Measurements from ENCODE around the gene RNF133. TPM values are rescaled to one million over a fixed set of nuclear protein-coding genes. Genes with fewer than 3 reads are reported as not detected.

Gene RNF133
- total and polyA plus RNA-seq, 4 donors: 0.46 to 1.7 (median 1.0) TPM; not detected in 1

GRCh38 chr7:122724366-122724765, 25.4 kb upstream of the RNF133 start:
- DNase-seq (no peak), ATAC-seq (ENCODE audit: low FRiP score) (no peak)
- Histone ChIP-seq H3K27me3 (ENCODE audit: control insufficient read depth in 1 of 2, insufficient read depth in 2 of 2, low read length in 1 of 2) (peaks cover 0 to 2% of the 10 kb centered on the region in 2 donors), H3K36me3 (ENCODE audit: control insufficient read depth in 1 of 2, insufficient read depth in 2 of 2, low read length in 1 of 2) (no peaks in the 10 kb centered on the region), H3K9me3 (ENCODE audit: control insufficient read depth, low read length) (no peaks in the 10 kb centered on the region), H3K27ac (ENCODE audit: low read depth in 1 of 2, low read length in 2 of 2) (no peak overlapping the region), H3K4me1 (ENCODE audit: control insufficient read depth in 1 of 2, insufficient read depth in 2 of 2, low read length in 2 of 2) (no peaks in the 10 kb centered on the region), H3K4me3 (ENCODE audit: low read length in 2 of 2) (no peak overlapping the region)
- WGBS, 2 donors: 61 to 69% methylated on average over 4 of the region's 4 CpGs
- intact Hi-C loops (cut with DNase I): no loop called here

- no peaks in the 10 kb centered on the region for H3K9me3 ChIP-seq (ENCODE audit: control insufficient read depth, low read length)
- no peak for ATAC-seq (ENCODE audit: low FRiP score)
- 51 to 71% methylated on average over 4 of the region's 4 CpGs for WGBS, 2 donors
- H3K36me3 ChIP-seq (ENCODE audit: control insufficient read depth in 1 of 2, insufficient read depth in 2 of 2, low read length in 1 of 2): no peaks in the 10 kb centered on the region
- H3K27me3 ChIP-seq (ENCODE audit: control insufficient read depth in 1 of 2, insufficient read depth in 2 of 2, low read length in 1 of 2): no peaks in the 10 kb centered on the region
- no peak overlapping the region for H3K4me3 ChIP-seq (ENCODE audit: low read length in 2 of 2)
- intact Hi-C loops (cut with DNase I): no loop called here
- no peak for DNase-seq
- no peak overlapping the region for H3K27ac ChIP-seq (ENCODE audit: low read depth in 1 of 2, low read length in 2 of 2)
- no peaks in the 10 kb centered on the region for H3K4me1 ChIP-seq (ENCODE audit: control insufficient read depth in 1 of 2, insufficient read depth in 2 of 2, low read length in 2 of 2)
These were observed 20.2 kb upstream of the RNF133 start for GRCh38 chr7:122719010-122719578.

GRCh38 chr7:122717356-122718089, 18.6 kb upstream of the RNF133 start:
- DNase-seq (no peak), ATAC-seq (ENCODE audit: low FRiP score) (no peak)
- Histone ChIP-seq H3K27me3 (ENCODE audit: control insufficient read depth in 1 of 2, insufficient read depth in 2 of 2, low read length in 1 of 2) (no peaks in the 10 kb centered on the region), H3K27ac (ENCODE audit: low read depth in 1 of 2, low read length in 2 of 2) (no peak overlapping the region), H3K36me3 (ENCODE audit: control insufficient read depth in 1 of 2, insufficient read depth in 2 of 2, low read length in 1 of 2) (no peaks in the 10 kb centered on the region), H3K4me1 (ENCODE audit: control insufficient read depth in 1 of 2, insufficient read depth in 2 of 2, low read length in 2 of 2) (no peaks in the 10 kb centered on the region), H3K4me3 (ENCODE audit: low read length in 2 of 2) (no peak overlapping the region), H3K9me3 (ENCODE audit: control insufficient read depth, low read length) (no peaks in the 10 kb centered on the region)
- intact Hi-C loops (cut with DNase I): no loop called here
- WGBS, 2 donors: 93 to 94% methylated on average over 6 of the region's 6 CpGs

GRCh38 chr7:122715183-122715582, 16.3 kb upstream of the RNF133 start:
- ATAC-seq (ENCODE audit: low FRiP score) (no peak), DNase-seq (no peak)
- 88% methylated on average over 3 of the region's 3 CpGs for WGBS, 2 donors

GRCh38 chr7:122710916-122711315, 12.0 kb upstream of the RNF133 start:
- intact Hi-C loops (cut with DNase I): no loop called here
- no peak for DNase-seq
- H3K27me3 ChIP-seq (ENCODE audit: control insufficient read depth in 1 of 2, insufficient read depth in 2 of 2, low read length in 1 of 2): no peaks in the 10 kb centered on the region
- H3K36me3 ChIP-seq (ENCODE audit: control insufficient read depth in 1 of 2, insufficient read depth in 2 of 2, low read length in 1 of 2): no peaks in the 10 kb centered on the region
- 57 to 70% methylated on average over 1 of the region's 1 CpG for WGBS, 2 donors
- ATAC-seq (ENCODE audit: low FRiP score): no peak
- no peaks in the 10 kb centered on the region for H3K9me3 ChIP-seq (ENCODE audit: control insufficient read depth, low read length)
- H3K4me3 ChIP-seq (ENCODE audit: low read length in 2 of 2): no peak overlapping the region
- no peak overlapping the region for H3K27ac ChIP-seq (ENCODE audit: low read depth in 1 of 2, low read length in 2 of 2)
- no peaks in the 10 kb centered on the region for H3K4me1 ChIP-seq (ENCODE audit: control insufficient read depth in 1 of 2, insufficient read depth in 2 of 2, low read length in 2 of 2)

More at GRCh38 chr7:122715183-122715582, 16.3 kb upstream of the RNF133 start:
- Histone ChIP-seq H3K27me3 (ENCODE audit: control insufficient read depth in 1 of 2, insufficient read depth in 2 of 2, low read length in 1 of 2) (no peaks in the 10 kb centered on the region), H3K4me3 (ENCODE audit: low read length in 2 of 2) (no peak overlapping the region), H3K4me1 (ENCODE audit: control insufficient read depth in 1 of 2, insufficient read depth in 2 of 2, low read length in 2 of 2) (no peaks in the 10 kb centered on the region), H3K27ac (ENCODE audit: low read depth in 1 of 2, low read length in 2 of 2) (no peak overlapping the region), H3K36me3 (ENCODE audit: control insufficient read depth in 1 of 2, insufficient read depth in 2 of 2, low read length in 1 of 2) (no peaks in the 10 kb centered on the region), H3K9me3 (ENCODE audit: control insufficient read depth, low read length) (no peaks in the 10 kb centered on the region)
- intact Hi-C loops (cut with DNase I): no loop called here

- H3K27me3 ChIP-seq (ENCODE audit: control insufficient read depth in 1 of 2, insufficient read depth in 2 of 2, low read length in 1 of 2): no peaks in the 10 kb centered on the region
- no peaks in the 10 kb centered on the region for H3K4me1 ChIP-seq (ENCODE audit: control insufficient read depth in 1 of 2, insufficient read depth in 2 of 2, low read length in 2 of 2)
- intact Hi-C loops (cut with DNase I): no loop called here
- ATAC-seq (ENCODE audit: low FRiP score) (no peak), DNase-seq (no peak)
- H3K36me3 ChIP-seq (ENCODE audit: control insufficient read depth in 1 of 2, insufficient read depth in 2 of 2, low read length in 1 of 2): no peaks in the 10 kb centered on the region
- no peak overlapping the region for H3K27ac ChIP-seq (ENCODE audit: low read depth in 1 of 2, low read length in 2 of 2)
- H3K9me3 ChIP-seq (ENCODE audit: control insufficient read depth, low read length): no peaks in the 10 kb centered on the region
- WGBS, 2 donors: 77 to 81% methylated on average over 7 of the region's 7 CpGs
- H3K4me3 ChIP-seq (ENCODE audit: low read length in 2 of 2): no peak overlapping the region
These were observed 11.2 kb upstream of the RNF133 start for GRCh38 chr7:122709930-122710646.

GRCh38 chr7:122706836-122707235, 7.9 kb upstream of the RNF133 start:
- Histone ChIP-seq H3K36me3 (ENCODE audit: control insufficient read depth in 1 of 2, insufficient read depth in 2 of 2, low read length in 1 of 2) (no peaks in the 10 kb centered on the region), H3K4me3 (ENCODE audit: low read length in 2 of 2) (no peak overlapping the region), H3K27ac (ENCODE audit: low read depth in 1 of 2, low read length in 2 of 2) (no peak overlapping the region), H3K27me3 (ENCODE audit: control insufficient read depth in 1 of 2, insufficient read depth in 2 of 2, low read length in 1 of 2) (no peaks in the 10 kb centered on the region), H3K4me1 (ENCODE audit: control insufficient read depth in 1 of 2, insufficient read depth in 2 of 2, low read length in 2 of 2) (no peaks in the 10 kb centered on the region), H3K9me3 (ENCODE audit: control insufficient read depth, low read length) (peaks cover 3% of the 10 kb centered on the region)
- 76% methylated on average over 2 of the region's 2 CpGs for WGBS, 2 donors
- DNase-seq: no peak
- intact Hi-C loops (cut with DNase I): no loop called here
- no peak for ATAC-seq (ENCODE audit: low FRiP score)

- Histone ChIP-seq H3K9me3 (ENCODE audit: control insufficient read depth, low read length) (peaks cover 3% of the 10 kb centered on the region), H3K4me3 (ENCODE audit: low read length in 2 of 2) (no peak within 1 kb of the TSS), H3K4me1 (ENCODE audit: control insufficient read depth in 1 of 2, insufficient read depth in 2 of 2, low read length in 2 of 2) (no peaks in the 10 kb centered on the region), H3K27ac (ENCODE audit: low read depth in 1 of 2, low read length in 2 of 2) (no peak within 1 kb of the TSS), H3K27me3 (ENCODE audit: control insufficient read depth in 1 of 2, insufficient read depth in 2 of 2, low read length in 1 of 2) (no peaks in the 10 kb centered on the region), H3K36me3 (ENCODE audit: control insufficient read depth in 1 of 2, insufficient read depth in 2 of 2, low read length in 1 of 2) (no peaks in the 10 kb centered on the region)
- DNase-seq (no peak), ATAC-seq (ENCODE audit: low FRiP score) (no peak)
- intact Hi-C loops (cut with DNase I): no loop called here
- WGBS, 2 donors: 65 to 73% methylated on average over 1 of the region's 1 CpG
These were observed 4.1 kb upstream of the RNF133 start, which contains the start of gene RNF148 for GRCh38 chr7:122702872-122703510. Gene RNF148, minus strand, starts transcription at chr7:122702922. Its CDS starts 172 bp downstream, at chr7:122702750.
